ENCODE data around the gene CDX2.

DNA sequence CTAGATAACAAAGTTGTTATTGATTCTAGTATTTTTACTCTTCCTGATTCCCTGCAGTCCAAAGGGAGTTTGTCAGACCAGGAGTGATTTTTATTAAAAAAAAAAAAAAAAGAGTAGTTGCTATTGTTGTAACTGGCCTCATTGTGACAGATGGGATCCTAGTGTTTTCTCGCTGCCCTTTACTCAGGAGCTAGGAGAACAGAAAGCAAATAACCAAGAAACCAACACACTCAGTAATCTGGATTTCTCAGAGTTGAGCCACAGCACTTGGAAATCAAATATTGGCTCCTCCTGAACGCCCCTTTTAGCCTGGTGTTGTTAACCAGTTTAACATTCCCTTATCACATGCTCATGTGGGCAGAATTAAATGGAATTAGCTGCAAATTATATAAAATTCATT, 57.6 kb downstream of the CDX2 start:
- TF ChIP-seq, protein P1, sequence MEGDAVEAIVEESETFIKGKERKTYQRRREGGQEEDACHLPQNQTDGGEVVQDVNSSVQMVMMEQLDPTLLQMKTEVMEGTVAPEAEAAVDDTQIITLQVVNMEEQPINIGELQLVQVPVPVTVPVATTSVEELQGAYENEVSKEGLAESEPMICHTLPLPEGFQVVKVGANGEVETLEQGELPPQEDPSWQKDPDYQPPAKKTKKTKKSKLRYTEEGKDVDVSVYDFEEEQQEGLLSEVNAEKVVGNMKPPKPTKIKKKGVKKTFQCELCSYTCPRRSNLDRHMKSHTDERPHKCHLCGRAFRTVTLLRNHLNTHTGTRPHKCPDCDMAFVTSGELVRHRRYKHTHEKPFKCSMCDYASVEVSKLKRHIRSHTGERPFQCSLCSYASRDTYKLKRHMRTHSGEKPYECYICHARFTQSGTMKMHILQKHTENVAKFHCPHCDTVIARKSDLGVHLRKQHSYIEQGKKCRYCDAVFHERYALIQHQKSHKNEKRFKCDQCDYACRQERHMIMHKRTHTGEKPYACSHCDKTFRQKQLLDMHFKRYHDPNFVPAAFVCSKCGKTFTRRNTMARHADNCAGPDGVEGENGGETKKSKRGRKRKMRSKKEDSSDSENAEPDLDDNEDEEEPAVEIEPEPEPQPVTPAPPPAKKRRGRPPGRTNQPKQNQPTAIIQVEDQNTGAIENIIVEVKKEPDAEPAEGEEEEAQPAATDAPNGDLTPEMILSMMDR (IDR thresholded peaks at IDR 0.05) = no peak
- no peak for TF ChIP-seq POLR2AphosphoS5 (IDR thresholded peaks at IDR 0.05)
